Measurements from ENCODE around the gene SLC6A6.

- TF ChIP-seq CTCF (IDR thresholded peaks at IDR 0.05), result no peak
- TF ChIP-seq POLR2A (IDR thresholded peaks at IDR 0.05), result no peak
Observed at GRCh38 chr3:14459384-14459783, 57.0 kb downstream of the SLC6A6 start.
